ENCODE measurements around the gene GSTM3. TPM values are rescaled to one million over a fixed set of nuclear protein-coding genes. Genes with fewer than 3 reads are reported as not detected.
A peak's percentile ranks its signal among the peaks of the same experiment; 100 is the strongest.
"Not testable (repeated sequence)": the region's sequence is repeated elsewhere in the genome, so short reads cannot be mapped to it uniquely, and the experiment has no call there.

Gene GSTM3
- total RNA-seq, 4 donors from 2014 or later: 61.1 to 162 (median 132) TPM

GRCh38 chr1:109708949-109709348 lies 31.9 kb downstream of the GSTM3 start:
- H3K36me3 ChIP-seq; H3K4me1 ChIP-seq; intact Hi-C loops (cut with DNase I); H3K27me3 ChIP-seq; H3K4me3 ChIP-seq (replicated peaks in 1 of 3); H3K9me3 ChIP-seq; DNase-seq; H3K27ac ChIP-seq: not testable (repeated sequence)
- 62 to 73% methylated on average over 4 of the region's 4 CpGs for WGBS, 2 donors

DNA sequence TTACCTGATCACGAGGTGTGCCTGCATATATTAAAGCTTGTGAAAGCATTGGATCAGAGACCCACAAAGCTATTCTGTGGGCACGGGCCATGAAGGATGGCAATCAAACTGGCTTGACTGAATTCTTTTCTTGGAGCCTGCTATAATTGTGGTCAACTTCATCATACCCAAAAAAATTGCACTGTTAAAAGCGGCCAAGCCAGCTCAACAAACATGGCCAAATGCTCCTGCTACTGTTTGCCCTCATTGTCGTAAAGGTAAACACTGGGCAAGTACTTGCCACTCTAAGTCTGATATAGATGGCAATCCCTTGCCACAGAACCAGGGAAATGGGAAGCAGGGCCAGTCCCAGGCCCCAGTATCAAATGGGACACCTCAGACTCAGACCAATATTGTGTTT lies 35.4 kb downstream of the GSTM3 start:
- TF ChIP-seq POLR2A (IDR thresholded peaks at IDR 0.05) (no peak), CTCF (IDR thresholded peaks at IDR 0.05) (no peak)
- no peaks in the 10 kb centered on the region for H3K27me3 ChIP-seq
- H3K9me3 ChIP-seq: no peaks in the 10 kb centered on the region
- 80 to 91% methylated on average over 4 of the region's 4 CpGs for WGBS, 2 donors
- no peak for DNase-seq
- intact Hi-C loops (cut with DNase I): no loop called here
- H3K4me3 ChIP-seq (replicated peaks in 1 of 3): no peak overlapping the region
- H3K27ac ChIP-seq: no peak overlapping the region
- H3K36me3 ChIP-seq: no peaks in the 10 kb centered on the region
- H3K4me1 ChIP-seq: no peaks in the 10 kb centered on the region

DNA sequence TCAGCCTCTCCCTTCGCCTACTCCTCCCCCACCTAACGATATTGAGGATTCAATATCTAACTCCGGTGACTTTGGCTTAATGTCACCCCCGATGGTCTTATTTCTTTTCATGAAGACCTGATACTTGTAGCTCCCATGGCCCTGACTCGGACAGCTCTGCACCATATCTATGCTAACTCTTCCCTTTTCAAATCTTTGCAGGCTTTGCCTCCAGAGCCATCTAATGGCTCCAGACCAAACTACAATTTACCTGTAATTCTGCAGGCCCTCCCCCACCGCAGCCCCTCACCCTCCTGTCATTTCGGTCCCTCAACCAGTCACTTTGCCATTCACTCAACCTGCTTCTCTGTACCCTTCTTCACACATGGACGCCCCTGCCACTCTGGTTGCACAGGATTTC lies 36.7 kb downstream of the GSTM3 start:
- WGBS, 2 donors: 56 to 65% methylated on average over 8 of the region's 8 CpGs
- no peaks in the 10 kb centered on the region for H3K27me3 ChIP-seq
- peak; percentile 20 to 27 for DNase-seq
- no peak overlapping the region for H3K27ac ChIP-seq
- TF ChIP-seq POLR2A (IDR thresholded peaks at IDR 0.05): no peak
- peak in 3 of 6 experiments; percentile 41 to 45 (median 45) for TF ChIP-seq CTCF (IDR thresholded peaks at IDR 0.05)
- H3K4me3 ChIP-seq (replicated peaks in 1 of 3): no peak overlapping the region
- intact Hi-C loops (cut with DNase I): no loop called here
- no peaks in the 10 kb centered on the region for H3K36me3 ChIP-seq
- no peaks in the 10 kb centered on the region for H3K9me3 ChIP-seq
- H3K4me1 ChIP-seq: no peaks in the 10 kb centered on the region

- H3K27me3 ChIP-seq; H3K36me3 ChIP-seq; DNase-seq; H3K27ac ChIP-seq; H3K4me1 ChIP-seq; H3K4me3 ChIP-seq (replicated peaks in 1 of 3); intact Hi-C loops (cut with DNase I); H3K9me3 ChIP-seq: not testable (repeated sequence)
- WGBS, 2 donors: 77% methylated on average over 3 of the region's 3 CpGs
Measured at GRCh38 chr1:109702940-109703339, 37.9 kb downstream of the GSTM3 start.

GRCh38 chr1:109697861-109698260 lies 43.0 kb downstream of the GSTM3 start:
- H3K36me3 ChIP-seq; H3K4me3 ChIP-seq (replicated peaks in 1 of 3); DNase-seq; H3K27me3 ChIP-seq; H3K27ac ChIP-seq; H3K9me3 ChIP-seq; intact Hi-C loops (cut with DNase I); H3K4me1 ChIP-seq: not testable (repeated sequence)
- no CpG with 5 or more reads among the region's 4 CpGs for WGBS, 2 donors

DNA sequence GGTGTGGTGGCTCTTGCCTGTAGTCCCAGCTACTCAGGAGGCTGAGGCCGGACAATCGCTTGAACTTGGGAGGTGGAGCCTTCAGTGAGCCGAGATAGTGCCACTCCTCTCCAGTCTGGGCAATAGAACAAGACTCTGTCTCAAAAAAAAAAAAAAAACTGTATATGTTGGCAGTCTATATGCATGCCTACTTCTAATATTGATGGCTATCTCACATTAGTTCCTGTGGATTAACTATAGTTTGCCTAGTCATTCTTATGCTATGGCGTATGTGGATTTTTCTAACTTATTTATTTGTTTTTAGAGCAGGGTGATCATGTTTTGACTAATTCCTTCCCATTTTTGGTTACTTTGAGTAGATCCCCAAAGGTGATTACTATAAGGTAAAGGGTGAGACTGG lies 43.8 kb downstream of the GSTM3 start:
- intact Hi-C loops (cut with DNase I): no loop called here
- no CpG with 5 or more reads among the region's 4 CpGs for WGBS, 2 donors
- no peak overlapping the region for H3K4me3 ChIP-seq (replicated peaks in 1 of 3)

DNA sequence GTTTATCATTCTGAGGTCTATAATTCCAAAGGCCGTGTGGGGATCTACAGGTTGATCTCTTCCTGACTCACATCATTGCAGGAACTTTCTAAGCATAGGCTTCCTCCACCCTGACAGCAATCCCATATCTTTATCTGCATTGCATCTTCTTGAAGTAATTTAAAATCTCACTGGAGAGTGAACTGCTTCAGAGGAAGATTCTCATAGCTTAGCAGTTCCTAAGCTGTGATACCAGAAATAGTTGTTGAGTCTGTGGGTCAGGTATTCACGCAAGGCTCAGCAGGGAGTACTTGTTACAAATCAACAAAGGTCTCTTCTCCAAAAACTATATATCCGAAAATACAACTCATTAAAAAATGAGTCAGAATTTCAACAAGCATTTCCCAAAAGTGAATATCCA lies 45.7 kb downstream of the GSTM3 start:
- H3K36me3 ChIP-seq; DNase-seq; H3K27me3 ChIP-seq; H3K27ac ChIP-seq; H3K4me1 ChIP-seq; H3K4me3 ChIP-seq (replicated peaks in 1 of 3); H3K9me3 ChIP-seq; intact Hi-C loops (cut with DNase I): not testable (repeated sequence)
- no CpG with 5 or more reads among the region's 3 CpGs for WGBS, 2 donors

More for the DNA sequence above, 43.8 kb downstream of the GSTM3 start:
- Histone ChIP-seq H3K27me3 (no peaks in the 10 kb centered on the region), H3K4me1 (no peaks in the 10 kb centered on the region), H3K9me3 (no peaks in the 10 kb centered on the region), H3K36me3 (no peaks in the 10 kb centered on the region), H3K27ac (no peak overlapping the region)
- TF ChIP-seq POLR2A (IDR thresholded peaks at IDR 0.05) (no peak), CTCF (IDR thresholded peaks at IDR 0.05) (no peak)
- DNase-seq: no peak

GRCh38 chr1:109694400-109694799 lies 46.4 kb downstream of the GSTM3 start:
- intact Hi-C loops (cut with DNase I); DNase-seq: not testable (repeated sequence)
- no CpG with 5 or more reads among the region's 5 CpGs for WGBS, 2 donors

More at GRCh38 chr1:109694400-109694799, 46.4 kb downstream of the GSTM3 start:
- H3K36me3 ChIP-seq; H3K4me1 ChIP-seq; H3K27me3 ChIP-seq; H3K9me3 ChIP-seq; H3K4me3 ChIP-seq (replicated peaks in 1 of 3); H3K27ac ChIP-seq: not testable (repeated sequence)
